ENCODE data around the gene SMIM1. TPM values are rescaled to one million over a fixed set of nuclear protein-coding genes. Genes with fewer than 3 reads are reported as not detected.

The SMIM1 gene
- total and polyA plus RNA-seq, 9 of the 15 experiments (the other 6 are each of a cell fraction or from before 2014, with no cell fraction given) = 2.3 to 125 (median 24.3) TPM

- Histone ChIP-seq H3K4me3 (no peak overlapping the region), H3K27ac (ENCODE audit: extremely low read depth, low read depth, low read length) (no peak overlapping the region), H3K36me3 (ENCODE audit: control insufficient read depth, insufficient read depth, low read length) (peaks cover 30% of the 10 kb centered on the region; the same call in 2 of the 3 replicates), H3K4me2 (ENCODE audit: insufficient read depth, low read length) (no peak overlapping the region), H3K4me1 (replicated peaks in 1 of 2; ENCODE audit: control insufficient read depth in 2 of 2, insufficient read depth in 2 of 2, low read length in 2 of 2) (peaks cover under 1 to 26% of the 10 kb centered on the region in 2 experiments; a peak in 3 of 5 replicates), H4K20me1 (replicated peaks; ENCODE audit: control insufficient read depth, insufficient read depth, low read length) (no peaks in the 10 kb centered on the region), H3K9me3 (replicated peaks; ENCODE audit: control insufficient read depth, insufficient read depth, low read depth, low read length) (no peaks in the 10 kb centered on the region), H2AFZ (ENCODE audit: low read depth, low read length) (no peak overlapping the region), H3K27me3 (ENCODE audit: control insufficient read depth in 2 of 2, insufficient read depth in 2 of 2, low read length in 2 of 2) (no peaks in the 10 kb centered on the region), H3K9me1 (ENCODE audit: control insufficient read depth, insufficient read depth, low read length) (peaks cover 3% of the 10 kb centered on the region), H3K79me2 (ENCODE audit: control insufficient read depth, insufficient read depth, low read length) (no peaks in the 10 kb centered on the region), H3K9ac (ENCODE audit: insufficient read depth in 1 of 2, low read depth in 2 of 2, low read length in 2 of 2) (no peak overlapping the region)
- FAIRE-seq = no peak
- TF ChIP-seq ZC3H11A (IDR thresholded peaks at IDR 0.05; ENCODE audit: low read depth, low read length) (no peak), ZBTB5 (IDR thresholded peaks at IDR 0.05) (no peak), CBFB (CRISPR knock-in tag; IDR thresholded peaks at IDR 0.05) (no peak), ZBTB17 (CRISPR knock-in tag; IDR thresholded peaks at IDR 0.05) (no peak)
- TF ChIP-seq, protein P1, sequence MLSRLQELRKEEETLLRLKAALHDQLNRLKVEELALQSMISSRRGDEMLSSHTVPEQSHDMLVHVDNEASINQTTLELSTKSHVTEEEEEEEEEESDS (CRISPR knock-in tag; IDR thresholded peaks at IDR 0.05) = no peak
- TF ChIP-seq, protein P2, sequence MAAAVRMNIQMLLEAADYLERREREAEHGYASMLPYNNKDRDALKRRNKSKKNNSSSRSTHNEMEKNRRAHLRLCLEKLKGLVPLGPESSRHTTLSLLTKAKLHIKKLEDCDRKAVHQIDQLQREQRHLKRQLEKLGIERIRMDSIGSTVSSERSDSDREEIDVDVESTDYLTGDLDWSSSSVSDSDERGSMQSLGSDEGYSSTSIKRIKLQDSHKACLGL (CRISPR knock-in tag; IDR thresholded peaks at IDR 0.05; ENCODE audit: borderline replicate concordance, poor library complexity, severe bottlenecking) = no peak
- TF ChIP-seq, protein P3, sequence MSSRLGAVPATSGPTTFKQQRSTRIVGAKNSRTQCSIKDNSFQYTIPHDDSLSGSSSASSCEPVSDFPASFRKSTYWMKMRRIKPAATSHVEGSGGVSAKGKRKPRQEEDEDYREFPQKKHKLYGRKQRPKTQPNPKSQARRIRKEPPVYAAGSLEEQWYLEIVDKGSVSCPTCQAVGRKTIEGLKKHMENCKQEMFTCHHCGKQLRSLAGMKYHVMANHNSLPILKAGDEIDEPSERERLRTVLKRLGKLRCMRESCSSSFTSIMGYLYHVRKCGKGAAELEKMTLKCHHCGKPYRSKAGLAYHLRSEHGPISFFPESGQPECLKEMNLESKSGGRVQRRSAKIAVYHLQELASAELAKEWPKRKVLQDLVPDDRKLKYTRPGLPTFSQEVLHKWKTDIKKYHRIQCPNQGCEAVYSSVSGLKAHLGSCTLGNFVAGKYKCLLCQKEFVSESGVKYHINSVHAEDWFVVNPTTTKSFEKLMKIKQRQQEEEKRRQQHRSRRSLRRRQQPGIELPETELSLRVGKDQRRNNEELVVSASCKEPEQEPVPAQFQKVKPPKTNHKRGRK (tag; IDR thresholded peaks at IDR 0.05) = no peak
- intact Hi-C loops (cut with micrococcal nuclease) (no loop called here), in situ Hi-C loops (cut with MboI) (no loop called here)
- 69% methylated on average over 15 of the region's 17 CpGs for WGBS (ENCODE audit: insufficient coverage, low coverage, missing lambda C conversion rate)
- CTCF ChIA-PET (ENCODE audit: low intra/inter-chr PET ratio) = no interaction called here
- no peak for DNase-seq (ENCODE audit: extremely low read depth in 1 of 4, low spot score in 3 of 4)
- no TSS peak for BruUV-seq (replicated peaks)
- POLR2A ChIA-PET = interaction anchor here (1.9 kb wide), 1 partner anchor 12 kb away, joined by 8 read pairs; no protein-coding TSS in a partner anchor
- ATAC-seq = no peak
These were observed 44.7 kb downstream of the SMIM1 start for GRCh38 chr1:3817138-3817740.
